EH (cell line): ENCODE measurements around the gene CYP46A1.

Experiments used
- DNase-seq: peaks from one replicate; pipeline ENCODE4 v3.0.0-alpha.2; 2015; ENCODE audit warnings: low read depth

Gene CYP46A1

DNA sequence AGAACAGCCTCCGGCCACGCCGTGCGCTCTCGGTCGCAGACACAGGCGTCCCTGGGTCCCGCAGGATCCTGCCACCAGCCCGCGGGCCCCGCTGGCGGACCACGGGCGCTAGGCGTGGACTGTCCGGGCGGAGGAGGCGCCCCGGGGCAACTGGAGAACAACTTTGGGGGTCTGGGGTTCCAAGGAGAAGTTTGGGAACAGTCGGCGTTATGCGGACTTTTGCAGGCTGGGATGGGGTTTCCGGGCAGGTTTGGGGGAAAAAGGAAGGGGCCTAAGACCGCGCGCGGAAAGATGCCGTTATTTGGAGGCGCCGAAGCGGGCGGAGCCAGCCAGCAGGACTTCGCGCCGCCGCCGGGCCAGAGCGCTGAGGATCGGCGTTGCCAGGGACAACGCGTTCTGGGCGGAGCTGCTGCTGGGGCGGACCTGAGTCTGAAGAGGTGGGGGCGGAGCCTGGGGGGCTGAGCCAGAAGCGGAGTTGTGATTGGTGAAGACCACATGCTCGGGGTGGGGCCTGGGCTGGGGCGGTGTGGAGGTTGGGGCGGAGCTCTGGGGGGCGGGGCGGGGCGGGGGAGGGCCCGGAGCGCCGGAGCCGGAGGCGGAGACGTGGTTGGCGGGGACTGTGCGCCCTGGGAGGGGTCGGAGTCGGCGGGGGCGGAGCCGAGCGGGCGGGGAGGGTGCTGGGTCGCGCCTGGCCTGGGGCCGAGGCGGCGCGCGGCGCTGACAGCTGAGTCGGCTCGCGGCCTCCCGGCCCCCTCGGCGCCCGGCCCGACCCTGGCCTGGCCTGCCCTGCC, at the start of gene CYP46A1:
CYP46A1 (plus strand) TSS at position 680 of the 791 bp plus-strand sequence. CDS start 120 bp downstream, outside the sequence.
- DNase-seq: peak; percentile 99

DNA sequence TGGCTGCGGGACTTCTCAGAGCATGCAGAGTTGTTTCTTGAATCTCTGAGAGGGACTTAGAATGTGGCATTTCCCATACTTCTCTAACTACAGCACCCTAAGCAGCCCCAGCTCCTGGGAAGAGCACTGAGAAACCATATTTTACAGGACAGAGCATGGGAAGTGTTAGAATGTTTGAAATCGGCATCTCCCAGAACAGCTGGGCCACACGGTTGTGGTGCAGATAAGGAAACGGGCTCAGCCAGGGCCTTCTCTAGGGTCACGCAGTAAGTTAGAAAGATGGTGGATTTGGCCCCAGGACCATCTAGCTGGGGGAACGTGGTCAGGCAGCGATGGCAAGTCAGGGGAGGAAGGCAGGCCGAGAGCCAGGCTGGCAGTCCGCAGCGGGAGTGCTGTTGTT, 49.7 kb upstream of the CYP46A1 start:
- DNase-seq: no peak

DNA sequence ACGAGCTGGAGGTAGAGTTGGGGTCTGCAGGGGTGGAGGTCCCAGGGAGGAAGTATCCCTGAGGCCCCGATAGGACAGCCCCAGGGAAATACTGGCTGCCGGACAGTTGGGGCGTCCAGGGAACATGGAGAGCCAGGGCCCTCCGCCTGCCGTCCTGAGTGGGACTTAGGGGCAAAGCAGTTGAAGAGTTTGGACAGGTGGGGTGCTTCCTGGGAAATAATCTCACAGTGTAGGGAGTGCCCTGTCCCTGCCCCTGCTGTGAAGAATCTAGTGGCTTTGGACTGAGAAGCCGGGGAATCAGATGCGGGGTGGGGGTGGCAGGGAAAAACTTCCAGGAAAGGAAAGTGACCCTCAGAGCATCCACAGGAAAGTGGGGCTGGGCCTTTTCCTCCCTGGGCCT, 49.0 kb upstream of the CYP46A1 start:
- DNase-seq: no peak

DNA sequence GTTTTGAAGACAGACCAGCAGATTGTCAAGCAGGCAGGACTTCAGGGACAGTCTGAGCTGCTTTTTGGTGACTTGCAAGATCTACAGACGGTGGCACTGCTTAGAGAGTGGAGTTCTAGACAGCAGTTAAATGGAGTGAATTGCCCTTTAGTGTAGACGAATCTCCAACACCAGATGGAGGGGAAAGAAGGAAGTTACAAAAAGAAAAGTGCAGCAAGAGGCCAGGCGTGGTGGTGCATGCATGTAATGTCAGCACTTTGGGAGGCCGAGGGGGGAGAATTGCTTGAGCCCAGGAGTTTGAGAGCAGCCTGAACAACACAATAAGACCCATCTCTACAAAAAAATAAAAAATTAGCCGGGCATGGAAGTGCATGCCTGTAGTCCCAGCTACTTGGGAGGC, 47.6 kb upstream of the CYP46A1 start:
- DNase-seq: no peak

DNA sequence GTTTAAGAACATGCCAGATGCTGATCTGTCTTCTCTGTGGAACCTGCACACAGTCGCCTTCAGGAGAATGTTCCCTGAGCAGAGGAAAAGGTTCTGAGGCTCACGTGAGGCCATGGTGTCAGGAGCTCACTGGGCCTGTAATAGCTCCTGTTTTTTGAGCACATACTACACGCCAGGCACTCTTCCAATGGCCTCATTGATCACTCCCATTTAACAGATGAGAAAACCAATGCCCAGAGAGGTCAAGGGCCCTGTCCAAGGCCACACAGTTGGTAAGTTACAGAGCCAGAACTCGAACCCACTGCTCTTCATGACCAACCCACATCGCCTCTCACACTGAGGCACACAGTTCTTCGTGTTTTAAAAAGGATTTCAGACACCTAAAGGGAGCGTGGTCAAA, 46.5 kb upstream of the CYP46A1 start:
- DNase-seq: no peak

DNA sequence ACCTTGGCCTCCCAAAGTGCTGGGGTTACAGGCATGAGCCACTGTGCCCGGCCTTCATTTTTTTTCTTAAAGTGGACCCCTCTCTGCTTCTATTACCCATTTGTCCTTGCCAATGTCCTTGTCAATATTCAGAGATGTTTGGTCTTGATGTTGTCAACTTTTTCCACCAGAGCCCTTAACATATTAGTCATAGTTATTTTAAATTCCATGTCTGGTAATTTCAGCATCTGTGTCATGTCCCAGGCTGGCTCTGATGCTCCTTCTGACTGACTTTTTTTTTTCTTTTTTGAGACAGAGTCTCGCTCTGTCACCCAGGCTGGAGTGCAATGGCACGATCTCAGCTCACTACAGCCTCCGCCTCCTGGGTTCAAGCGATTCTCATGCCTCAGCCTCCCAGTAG, 41.3 kb upstream of the CYP46A1 start:
- DNase-seq: peak; percentile 44

DNA sequence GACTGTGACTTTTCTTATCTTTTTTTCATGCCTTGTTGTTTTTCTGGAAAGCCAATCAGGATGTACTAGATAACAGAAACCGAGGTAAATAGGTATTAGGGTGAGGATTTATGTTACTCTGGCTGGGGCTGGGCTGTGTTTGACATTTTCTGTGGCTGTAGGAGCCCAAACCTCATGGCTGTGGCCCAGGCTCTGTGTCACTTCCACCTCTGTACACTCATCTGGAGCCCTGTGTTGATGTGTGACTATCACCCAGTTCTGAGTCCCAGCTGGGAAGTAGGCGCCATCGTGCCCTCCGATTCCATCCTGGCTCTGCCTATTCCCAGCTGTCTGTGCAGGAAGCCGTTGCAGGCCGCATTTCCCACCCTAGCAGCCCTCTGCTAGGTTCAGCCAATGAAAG, 40.8 kb upstream of the CYP46A1 start:
- no peak for DNase-seq

DNA sequence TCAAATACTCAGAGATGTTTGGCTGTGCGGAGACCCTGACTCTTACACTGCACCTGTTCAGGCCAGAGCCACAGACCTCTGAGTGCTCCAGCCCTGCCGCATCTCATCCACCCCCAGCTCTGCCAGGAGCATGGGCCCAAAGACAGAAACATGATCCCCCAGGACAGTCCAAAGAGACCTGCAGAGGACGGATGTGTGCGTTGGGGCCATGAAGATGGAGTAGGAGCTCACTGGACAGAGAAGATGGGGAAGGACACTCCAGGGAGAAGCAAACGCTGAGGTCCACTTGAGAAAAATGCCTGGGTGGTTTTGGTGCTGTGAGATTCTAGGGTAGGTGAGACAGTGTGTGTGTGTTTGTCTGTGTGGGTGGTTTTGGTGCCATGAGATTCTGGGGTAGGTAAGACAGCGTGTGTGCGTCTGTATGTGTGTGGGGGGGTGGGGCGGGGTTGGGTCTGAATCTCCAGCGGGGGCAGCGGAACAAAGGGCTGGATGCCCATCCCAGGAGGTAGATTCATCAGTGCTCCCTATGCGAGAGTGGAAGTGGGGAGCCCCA, 40.0 kb upstream of the CYP46A1 start:
- no peak for DNase-seq

DNA sequence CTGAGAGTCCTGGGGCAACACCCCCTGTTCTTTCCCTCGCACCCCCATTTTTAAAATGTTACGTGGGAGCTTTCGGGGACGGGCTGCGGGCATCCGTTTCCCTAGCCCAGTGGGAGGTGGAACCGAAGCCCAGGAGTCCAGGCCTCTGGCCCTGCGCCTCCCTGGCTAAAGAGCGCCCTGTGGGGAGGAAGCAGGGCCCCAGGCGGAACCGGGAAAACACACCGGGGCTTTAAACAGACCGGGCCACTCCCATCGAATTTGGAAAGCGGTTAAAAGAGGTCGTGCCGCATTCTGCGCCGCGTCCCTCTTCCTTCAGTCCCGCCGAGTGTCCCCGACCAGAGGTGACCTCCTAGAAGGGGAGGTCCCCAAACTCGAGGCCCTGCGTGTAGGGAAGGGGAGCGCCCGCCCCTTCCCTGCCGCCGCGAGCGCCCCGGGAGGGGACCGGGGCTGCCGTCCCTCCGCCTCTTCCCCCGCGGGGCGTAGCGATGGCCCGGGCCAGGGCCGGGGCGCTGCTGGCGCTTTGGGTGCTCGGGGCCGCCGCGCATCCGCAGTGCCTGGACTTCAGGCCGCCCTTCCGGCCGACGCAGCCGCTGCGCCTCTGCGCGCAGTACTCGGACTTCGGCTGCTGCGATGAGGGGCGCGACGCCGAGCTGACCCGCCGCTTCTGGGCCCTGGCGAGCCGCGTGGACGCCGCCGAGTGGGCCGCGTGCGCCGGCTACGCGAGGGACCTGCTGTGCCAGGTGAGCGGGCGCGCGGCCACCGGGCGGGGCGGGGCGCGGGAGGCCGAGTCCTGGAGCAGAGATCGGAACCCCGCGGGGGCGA, 39.2 kb upstream of the CYP46A1 start, which contains the start of gene HHIPL1:
HHIPL1 (plus strand) TSS at position 407 of the 822 bp plus-strand sequence; CDS start at position 486, 79 bp downstream.
- peak; percentile 57 for DNase-seq

DNA sequence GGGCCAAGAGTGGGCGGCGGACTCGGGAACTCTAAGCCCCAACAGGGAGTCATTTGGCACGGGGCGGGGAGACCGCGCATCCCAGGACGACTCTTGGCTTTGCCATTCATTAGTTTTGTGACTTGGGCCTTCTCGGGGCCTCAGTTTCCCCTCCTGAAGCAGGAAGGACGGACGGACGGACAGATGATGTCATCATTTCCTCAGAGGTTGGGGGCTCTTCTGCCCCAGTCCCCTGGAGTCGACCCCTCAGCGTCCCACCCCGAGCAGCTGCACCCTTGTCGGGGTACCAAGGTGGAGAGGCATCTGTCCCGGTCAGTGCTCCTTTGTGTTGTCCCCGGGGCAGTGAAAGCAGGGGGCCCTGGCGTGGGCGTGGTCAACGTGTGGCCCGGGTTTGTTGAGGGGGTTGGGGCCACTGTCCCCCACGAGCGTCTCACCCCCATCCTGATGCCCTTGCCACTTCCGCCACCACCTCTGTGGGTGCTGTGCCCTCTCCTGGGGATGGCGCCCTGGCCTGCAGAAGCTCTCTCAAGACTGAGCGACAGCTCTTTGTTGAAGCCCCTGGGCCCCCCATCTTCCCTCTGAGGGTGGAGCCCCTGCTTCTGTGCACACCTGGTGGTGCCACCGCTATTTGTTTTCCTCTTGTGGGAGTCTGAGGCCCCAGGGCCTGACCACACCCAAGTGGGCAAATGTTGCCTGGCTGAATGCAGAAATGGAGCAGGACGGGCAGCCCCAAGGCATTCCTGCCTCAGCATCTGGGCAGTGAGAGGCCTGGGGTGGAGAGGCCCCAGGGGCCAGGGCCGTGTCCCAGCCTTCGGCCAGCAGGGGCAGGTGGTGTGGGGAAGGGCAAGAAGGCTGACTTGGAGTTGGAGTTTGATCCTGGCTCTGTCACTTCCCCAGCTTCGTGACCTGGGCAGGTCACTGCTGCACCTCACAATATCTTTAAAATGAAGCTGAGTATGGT, 38.3 kb upstream of the CYP46A1 start:
- DNase-seq: no peak

DNA sequence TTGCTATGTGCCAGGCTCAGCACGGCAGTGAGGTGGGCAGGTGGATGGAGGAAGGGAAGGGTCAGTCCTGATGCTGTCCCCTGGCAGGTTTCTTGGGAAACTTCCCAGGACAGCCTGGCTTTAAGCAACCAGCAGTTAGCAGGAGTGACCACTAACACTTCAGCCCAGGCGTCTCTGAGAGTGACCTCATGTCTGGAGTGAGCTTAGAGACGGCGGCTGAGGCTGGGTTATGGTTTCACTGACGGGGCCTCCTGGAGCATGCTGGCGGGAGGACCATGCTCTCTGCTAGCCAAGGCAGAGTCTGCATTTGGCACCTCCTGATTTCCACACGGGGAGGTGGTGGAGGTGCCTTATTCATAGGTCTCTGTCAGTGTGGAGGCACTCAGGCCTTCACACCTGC, 36.7 kb upstream of the CYP46A1 start:
- DNase-seq: no peak

DNA sequence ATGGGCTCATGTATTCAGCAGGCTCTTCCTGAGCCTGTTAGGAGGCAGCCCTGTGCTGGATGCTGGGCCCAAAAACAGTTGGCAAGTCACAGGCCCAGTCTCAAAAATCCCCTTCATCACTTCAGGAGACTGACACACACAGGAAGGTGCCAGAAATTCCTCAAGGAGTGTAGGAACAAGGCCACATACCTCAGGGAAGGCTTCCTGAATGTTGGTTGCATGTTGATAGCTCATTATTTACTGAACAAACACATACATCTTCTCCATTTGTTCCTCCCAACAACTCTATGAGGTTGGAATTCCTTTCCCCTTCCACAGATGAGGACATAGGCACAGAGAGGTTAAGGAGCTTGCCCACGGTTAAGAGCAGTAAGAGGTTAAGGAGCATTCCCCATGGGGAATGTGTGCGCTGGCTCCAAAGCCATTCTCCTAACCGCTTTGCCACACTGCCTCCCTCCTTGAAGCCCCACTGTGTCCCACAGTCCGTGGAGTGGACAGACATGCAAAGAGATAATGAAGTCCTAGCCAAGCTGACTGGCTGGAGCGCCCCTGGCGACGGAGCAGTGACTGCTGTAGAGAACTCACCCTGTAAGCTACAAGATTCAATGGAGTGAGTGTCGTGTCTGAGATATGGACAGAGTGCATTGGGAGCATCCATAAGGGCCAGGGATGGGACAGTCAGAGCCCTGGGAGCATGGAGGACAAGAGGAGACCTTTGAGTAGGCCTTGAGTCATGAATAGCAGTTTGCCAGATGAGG, 35.9 kb upstream of the CYP46A1 start:
- DNase-seq: no peak

DNA sequence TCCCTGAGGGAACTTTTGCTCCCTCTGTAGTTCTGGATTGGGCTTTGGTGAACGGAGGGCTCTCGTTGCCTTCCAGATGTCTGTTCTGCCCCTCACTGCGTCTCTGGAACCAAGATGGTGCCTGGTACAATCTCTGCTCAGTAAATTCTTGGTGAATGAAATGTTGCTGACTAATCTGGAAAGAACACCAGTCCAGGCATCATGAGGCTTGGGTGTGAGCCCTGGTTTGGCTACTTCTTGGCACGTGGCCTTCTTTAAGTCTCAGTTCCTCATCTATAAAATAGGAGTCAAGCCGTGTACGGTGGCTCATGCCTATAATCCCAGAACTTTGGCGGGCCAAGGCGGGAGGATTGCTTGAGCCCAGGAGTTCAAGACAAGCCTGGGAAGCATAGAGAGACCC, 34.9 kb upstream of the CYP46A1 start:
- DNase-seq: peak; percentile 69

DNA sequence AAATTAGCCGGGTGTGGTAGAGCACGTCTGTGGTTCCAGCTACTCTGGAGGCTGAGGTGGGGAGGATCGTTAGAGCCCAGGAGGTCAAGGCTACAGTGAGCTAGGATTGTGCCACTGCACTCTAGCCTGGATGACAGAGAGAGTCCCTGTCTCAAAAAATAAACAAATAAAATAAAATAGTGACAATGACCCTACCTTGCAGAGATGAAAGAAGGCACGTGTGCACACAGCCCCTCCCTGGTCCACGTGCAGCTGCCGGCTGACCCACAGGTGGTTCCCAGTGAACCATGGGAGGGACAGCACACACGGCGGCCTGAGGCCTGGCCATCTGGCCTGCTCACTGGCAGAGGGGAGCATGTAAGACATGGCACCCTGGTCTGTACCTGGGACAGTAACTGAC, 34.5 kb upstream of the CYP46A1 start:
- DNase-seq: no peak

DNA sequence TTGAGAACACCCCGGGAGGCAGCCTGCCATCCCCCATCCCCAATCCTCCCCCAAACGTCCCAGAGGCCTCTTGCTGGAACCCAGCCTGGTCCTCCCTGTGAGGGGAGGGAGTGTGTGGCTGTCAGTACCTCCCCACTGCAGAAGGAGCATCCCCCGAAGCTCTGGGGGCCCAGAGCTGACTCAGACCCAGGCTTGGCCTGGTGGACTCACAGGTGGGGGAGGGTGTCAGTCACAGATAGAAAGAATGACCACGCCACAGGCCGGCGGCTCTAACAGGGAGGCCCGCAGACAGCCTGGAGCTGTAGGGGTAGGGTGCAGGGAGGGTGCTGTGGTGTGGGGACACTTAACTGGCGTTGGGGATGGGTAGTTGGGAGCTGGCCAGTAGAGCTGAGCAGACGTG, 33.9 kb upstream of the CYP46A1 start:
- no peak for DNase-seq

DNA sequence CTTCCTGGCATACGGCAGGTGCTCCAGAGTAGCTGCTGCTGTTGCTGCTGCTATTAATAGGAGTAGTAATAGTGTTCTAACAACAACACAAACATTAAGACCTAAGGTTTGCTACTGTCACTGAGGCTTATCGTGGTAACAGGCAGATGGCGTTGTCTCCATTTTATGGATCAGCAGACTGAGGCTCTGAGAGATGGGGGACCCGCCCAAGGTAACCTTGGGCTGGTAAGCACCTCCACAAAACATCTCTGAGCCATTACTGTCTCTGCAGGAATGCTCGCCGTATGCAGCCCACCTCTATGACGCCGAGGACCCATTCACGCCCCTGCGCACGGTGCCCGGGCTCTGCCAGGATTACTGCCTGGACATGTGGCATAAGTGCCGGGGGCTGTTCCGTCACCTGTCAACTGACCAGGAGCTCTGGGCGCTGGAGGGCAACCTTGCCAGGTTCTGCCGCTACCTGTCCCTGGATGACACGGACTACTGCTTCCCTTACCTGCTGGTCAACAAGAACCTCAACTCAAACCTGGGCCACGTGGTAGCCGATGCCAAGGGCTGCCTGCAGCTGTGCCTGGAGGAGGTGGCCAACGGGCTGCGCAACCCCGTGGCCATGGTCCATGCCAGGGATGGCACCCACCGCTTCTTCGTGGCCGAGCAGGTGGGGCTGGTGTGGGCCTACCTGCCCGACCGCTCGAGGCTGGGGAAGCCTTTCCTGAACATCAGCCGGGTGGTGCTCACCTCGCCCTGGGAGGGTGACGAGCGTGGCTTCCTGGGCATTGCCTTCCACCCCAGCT, 31.9 kb upstream of the CYP46A1 start:
- no peak for DNase-seq

DNA sequence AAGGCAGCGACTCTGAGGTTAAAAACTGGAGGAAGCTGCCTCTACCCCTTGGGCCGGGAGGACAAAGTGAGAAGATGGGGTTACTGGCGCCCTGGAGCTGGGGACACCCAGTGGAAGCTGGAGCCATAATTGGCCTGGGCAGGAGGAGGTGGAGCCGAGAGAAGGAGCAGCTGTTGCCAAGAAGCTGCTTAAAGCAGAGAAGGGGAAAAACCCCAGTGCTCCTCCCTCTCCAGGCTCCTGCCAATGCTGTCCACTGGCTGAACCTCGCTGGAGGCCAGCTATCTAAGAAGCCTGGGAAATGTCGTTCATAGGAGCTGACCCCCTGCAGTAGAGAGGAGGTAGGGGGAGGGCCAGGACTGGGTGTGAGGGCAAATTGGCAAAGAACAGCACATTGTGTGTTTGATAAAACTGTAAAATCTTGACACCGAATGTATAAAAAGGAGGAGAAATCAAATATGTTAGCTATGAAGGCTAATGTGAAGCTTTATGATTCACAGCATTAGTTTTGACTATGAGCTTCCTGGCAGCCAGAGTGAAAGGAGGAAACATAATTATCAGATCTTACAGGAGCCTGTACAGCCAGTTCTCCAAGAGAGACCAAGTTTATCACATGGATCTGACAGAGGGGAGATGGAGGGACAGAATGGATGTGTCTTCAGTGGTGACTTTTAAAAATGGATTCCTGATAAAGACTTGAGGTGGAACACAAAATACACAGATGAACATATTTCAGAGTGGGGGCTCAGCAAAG, 29.7 kb upstream of the CYP46A1 start:
- DNase-seq: peak; percentile 80

DNA sequence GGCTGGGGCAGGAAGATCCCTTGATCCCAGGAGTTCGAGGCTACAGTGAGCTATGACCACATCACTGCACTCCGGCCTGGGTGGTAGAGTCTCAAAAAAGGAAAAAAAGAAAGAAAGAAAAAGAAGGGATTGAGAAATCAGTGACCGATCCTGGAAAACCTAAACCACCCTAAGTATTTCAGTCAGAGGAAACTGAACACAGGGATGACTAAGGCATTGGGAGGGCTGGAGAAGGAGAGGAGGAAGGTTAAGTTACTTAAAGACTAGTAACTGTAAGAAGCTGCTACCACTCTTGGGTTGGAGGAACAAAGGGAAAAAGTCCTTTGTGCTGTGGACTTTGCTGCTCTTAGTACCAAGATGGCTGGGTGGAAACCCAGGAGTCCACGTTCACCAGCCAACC, 28.6 kb upstream of the CYP46A1 start:
- peak; percentile 24 for DNase-seq

DNA sequence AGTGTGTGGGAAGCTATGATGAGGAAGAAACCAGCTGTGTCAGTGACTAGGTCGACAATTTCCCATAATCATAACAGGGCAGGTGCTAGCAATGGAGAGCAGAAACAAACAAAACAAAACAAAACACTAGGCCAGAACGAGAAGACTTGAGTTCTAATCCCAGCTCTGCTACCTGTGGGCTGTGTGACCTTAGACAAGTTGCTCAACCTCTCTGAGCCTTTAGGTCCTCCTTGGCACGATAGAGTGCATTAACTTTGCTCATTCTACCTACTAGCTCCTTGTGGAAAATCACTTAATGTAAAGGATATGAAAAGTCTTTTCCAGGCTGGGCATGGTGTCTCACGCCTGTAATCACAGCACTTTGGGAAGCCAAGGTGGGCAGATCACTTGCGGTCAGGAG, 27.9 kb upstream of the CYP46A1 start:
- no peak for DNase-seq
